Thyroid gland (tissue), 4 donors: ENCODE measurements around the gene TIAM1.

Experiments used
- CTCF ChIP-seq, 6 experiments: fragments of 200-600 bp in 3 of 6; fragments of 450-650 bp in 3 of 6; sonication (generic) in 3 of 6; IDR thresholded peaks; one replicate each; pipeline ENCODE4 v1.5.1; 2016 to 2019; ENCODE audit warnings: antibody characterized with exemption in 6 of 6, mild to moderate bottlenecking in 2 of 6, inconsistent platforms in 1 of 6, moderate library complexity in 1 of 6
- POLR2A ChIP-seq, 2 donors: fragments of 450-650 bp; IDR thresholded peaks; one replicate each; pipeline ENCODE4 v1.6.1; 2017; ENCODE audit warnings: antibody characterized with exemption in 2 of 2, mild to moderate bottlenecking in 2 of 2, moderate library complexity in 1 of 2

GRCh38 chr21:31358158-31358557, 14.1 kb upstream of the TIAM1 start:
- no peak for TF ChIP-seq CTCF (IDR thresholded peaks at IDR 0.05)
- TF ChIP-seq POLR2A (IDR thresholded peaks at IDR 0.05): no peak
